ES-I3 (cell line): ENCODE results near the gene RHOF.
A peak's percentile ranks its signal among the peaks of the same experiment; 100 is the strongest.

Experiments
- H3K36me3 ChIP-seq: 2 replicates; pipeline ENCODE4 v1.6.1; 2013; ENCODE audit warnings: mild to moderate bottlenecking, low read length, control low read depth, moderate library complexity; ENCODE audit not compliant: insufficient read depth
- H3K4me1 ChIP-seq: 2 replicates; pipeline ENCODE4 v1.6.1; 2013; ENCODE audit warnings: mild to moderate bottlenecking, control low read depth, low read length; ENCODE audit not compliant: insufficient read depth
- H3K9ac ChIP-seq: 2 replicates; pipeline ENCODE4 v1.6.1; 2013; ENCODE audit warnings: low read depth, mild to moderate bottlenecking, low read length, moderate library complexity
- H3K9me3 ChIP-seq: 2 replicates; pipeline ENCODE4 v1.6.1; 2013; ENCODE audit warnings: mild to moderate bottlenecking, low read length, moderate library complexity; ENCODE audit not compliant: control insufficient read depth, insufficient read depth

The RHOF gene

GRCh38 chr12:121793440-121793837, at the start of gene RHOF:
Gene RHOF, minus strand, starts transcription at chr12:121793688. Its CDS starts 55 bp downstream, at chr12:121793633.
- no peaks in the 10 kb centered on the region for H3K9me3 ChIP-seq
- H3K36me3 ChIP-seq, result no peaks in the 10 kb centered on the region
- H3K4me1 ChIP-seq, result peaks cover 14% of the 10 kb centered on the region; the same call in 1 of the 2 replicates
- H3K9ac ChIP-seq, result peak within 1 kb of the TSS; percentile 54

- Histone ChIP-seq H3K9ac (peak overlapping the region; percentile 71), H3K36me3 (no peaks in the 10 kb centered on the region), H3K4me1 (0 out of 2 replicates have a peak, but pooled peaks cover 6% of the 10 kb centered on the region), H3K9me3 (no peaks in the 10 kb centered on the region)
These were observed 46.7 kb upstream of the RHOF start for GRCh38 chr12:121839993-121840761.

- no peaks in the 10 kb centered on the region for H3K36me3 ChIP-seq
- H3K9me3 ChIP-seq, result no peaks in the 10 kb centered on the region
- H3K9ac ChIP-seq, result peak overlapping the region; percentile 71
- H3K4me1 ChIP-seq, result 0 out of 2 replicates have a peak, but pooled peaks cover 6% of the 10 kb centered on the region
These were observed 45.9 kb upstream of the RHOF start for GRCh38 chr12:121839106-121839992.

- 0 out of 2 replicates have a peak, but pooled peaks cover 1% of the 10 kb centered on the region for H3K4me1 ChIP-seq
- no peaks in the 10 kb centered on the region for H3K36me3 ChIP-seq
- no peak overlapping the region; the same call in 1 of the 2 replicates for H3K9ac ChIP-seq
- no peaks in the 10 kb centered on the region for H3K9me3 ChIP-seq
These were observed 44.6 kb upstream of the RHOF start for GRCh38 chr12:121838126-121838525.

GRCh38 chr12:121837680-121838079, 44.2 kb upstream of the RHOF start:
- Histone ChIP-seq H3K9me3 (no peaks in the 10 kb centered on the region), H3K9ac (no peak overlapping the region), H3K36me3 (no peaks in the 10 kb centered on the region), H3K4me1 (no peaks in the 10 kb centered on the region)

GRCh38 chr12:121831571-121832245, 38.2 kb upstream of the RHOF start:
- no peak overlapping the region for H3K9ac ChIP-seq
- no peaks in the 10 kb centered on the region for H3K9me3 ChIP-seq
- peaks cover 2% of the 10 kb centered on the region; the same call in 1 of the 2 replicates for H3K36me3 ChIP-seq
- H3K4me1 ChIP-seq, result no peaks in the 10 kb centered on the region

GRCh38 chr12:121830588-121831265, 37.2 kb upstream of the RHOF start:
- peaks cover 2% of the 10 kb centered on the region; the same call in 1 of the 2 replicates for H3K36me3 ChIP-seq
- no peak overlapping the region for H3K9ac ChIP-seq
- no peaks in the 10 kb centered on the region for H3K4me1 ChIP-seq
- H3K9me3 ChIP-seq, result no peaks in the 10 kb centered on the region

- Histone ChIP-seq H3K4me1 (no peaks in the 10 kb centered on the region), H3K9ac (no peak overlapping the region), H3K36me3 (peaks cover 2% of the 10 kb centered on the region; the same call in 1 of the 2 replicates), H3K9me3 (no peaks in the 10 kb centered on the region)
These were observed 36.6 kb upstream of the RHOF start for GRCh38 chr12:121830134-121830533.

- H3K9ac ChIP-seq, result no peak overlapping the region
- no peaks in the 10 kb centered on the region for H3K9me3 ChIP-seq
- H3K36me3 ChIP-seq, result peaks cover 2% of the 10 kb centered on the region; the same call in 1 of the 2 replicates
- no peaks in the 10 kb centered on the region for H3K4me1 ChIP-seq
These were observed 35.9 kb upstream of the RHOF start for GRCh38 chr12:121829250-121829918.

GRCh38 chr12:121828826-121829225, 35.3 kb upstream of the RHOF start:
- Histone ChIP-seq H3K9me3 (no peaks in the 10 kb centered on the region), H3K36me3 (peaks cover 2% of the 10 kb centered on the region; the same call in 1 of the 2 replicates), H3K9ac (no peak overlapping the region), H3K4me1 (no peaks in the 10 kb centered on the region)

GRCh38 chr12:121828306-121828705, 34.8 kb upstream of the RHOF start:
- H3K9me3 ChIP-seq, result no peaks in the 10 kb centered on the region
- H3K4me1 ChIP-seq, result no peaks in the 10 kb centered on the region
- H3K9ac ChIP-seq, result no peak overlapping the region
- H3K36me3 ChIP-seq, result peaks cover 2% of the 10 kb centered on the region; the same call in 1 of the 2 replicates

GRCh38 chr12:121827351-121828099, 34.0 kb upstream of the RHOF start:
- Histone ChIP-seq H3K9me3 (no peaks in the 10 kb centered on the region), H3K36me3 (peaks cover 2% of the 10 kb centered on the region; the same call in 1 of the 2 replicates), H3K4me1 (no peaks in the 10 kb centered on the region), H3K9ac (no peak overlapping the region)
